ENCODE results near the gene PPA2. TPM values are rescaled to one million over a fixed set of nuclear protein-coding genes. Genes with fewer than 3 reads are reported as not detected.

The PPA2 gene
- polyA plus RNA-seq, 1 donor from 2014 or later, result 151 TPM

- no peaks in the 10 kb centered on the region for H3F3A ChIP-seq (ENCODE audit: insufficient read depth, low read length, poor library complexity, severe bottlenecking)
- H3K27ac ChIP-seq (ENCODE audit: low read length), result peak overlapping the region; percentile 82
- H3K79me2 ChIP-seq (replicated peaks; ENCODE audit: insufficient read depth, low read length), result no peaks in the 10 kb centered on the region
- H3K4me3 ChIP-seq (ENCODE audit: low read length), result no peak overlapping the region
- H3K9me3 ChIP-seq (ENCODE audit: low read length), result no peaks in the 10 kb centered on the region
- H3K9ac ChIP-seq (ENCODE audit: low read length), result no peak overlapping the region
- no peaks in the 10 kb centered on the region for H3K27me3 ChIP-seq (ENCODE audit: insufficient read depth, low read depth, low read length)
- no peaks in the 10 kb centered on the region for H3K9me2 ChIP-seq (ENCODE audit: insufficient read depth, low read length)
- TF ChIP-seq MXI1 (conservative IDR thresholded peaks at IDR 0.05; ENCODE audit: poor library complexity, severe bottlenecking), result no peak
- no peaks in the 10 kb centered on the region for H4K20me1 ChIP-seq (ENCODE audit: insufficient read depth)
- H3K36me3 ChIP-seq (ENCODE audit: insufficient read depth, low read length), result no peaks in the 10 kb centered on the region
- no peak overlapping the region for H3K4me2 ChIP-seq (ENCODE audit: low read length)
- H2AFZ ChIP-seq (ENCODE audit: low read depth, low read length), result no peak overlapping the region
Observed at GRCh38 chr4:105348719-105349118, 125.1 kb downstream of the PPA2 start.

GRCh38 chr4:105346869-105347268 is 127.0 kb downstream of the PPA2 start:
- Histone ChIP-seq H3F3A (ENCODE audit: insufficient read depth, low read length, poor library complexity, severe bottlenecking) (no peaks in the 10 kb centered on the region), H3K9me3 (ENCODE audit: low read length) (no peaks in the 10 kb centered on the region), H3K36me3 (ENCODE audit: insufficient read depth, low read length) (no peaks in the 10 kb centered on the region), H3K9ac (ENCODE audit: low read length) (peak overlapping the region; percentile 25), H3K4me3 (ENCODE audit: low read length) (peak overlapping the region; percentile 4), H4K20me1 (ENCODE audit: insufficient read depth) (no peaks in the 10 kb centered on the region), H2AFZ (ENCODE audit: low read depth, low read length) (no peak overlapping the region), H3K79me2 (replicated peaks; ENCODE audit: insufficient read depth, low read length) (no peaks in the 10 kb centered on the region), H3K9me2 (ENCODE audit: insufficient read depth, low read length) (no peaks in the 10 kb centered on the region), H3K27me3 (ENCODE audit: insufficient read depth, low read depth, low read length) (no peaks in the 10 kb centered on the region), H3K27ac (ENCODE audit: low read length) (peak overlapping the region; percentile 82), H3K4me2 (ENCODE audit: low read length) (peak overlapping the region; percentile 59)
- no peak for TF ChIP-seq EZH2 (IDR thresholded peaks at IDR 0.05; ENCODE audit: borderline replicate concordance, insufficient read depth, low read length, poor library complexity, severe bottlenecking)
- peak; percentile 55 for TF ChIP-seq REST (IDR thresholded peaks at IDR 0.05; ENCODE audit: borderline replicate concordance)
- TF ChIP-seq CTCF (IDR thresholded peaks at IDR 0.05; ENCODE audit: poor library complexity, severe bottlenecking), result no peak
- peak; percentile 48 for TF ChIP-seq MXI1 (conservative IDR thresholded peaks at IDR 0.05; ENCODE audit: poor library complexity, severe bottlenecking)
- peak; percentile 99 for TF ChIP-seq EP300 (conservative IDR thresholded peaks at IDR 0.05; ENCODE audit: poor library complexity, severe bottlenecking)
- peak; percentile 45 for TF ChIP-seq RAD21 (conservative IDR thresholded peaks at IDR 0.05)
- TF ChIP-seq POLR2AphosphoS5 (IDR thresholded peaks at IDR 0.05), result peak; percentile 75

GRCh38 chr4:105345838-105346237 is 128.0 kb downstream of the PPA2 start:
- Histone ChIP-seq H3F3A (ENCODE audit: insufficient read depth, low read length, poor library complexity, severe bottlenecking) (no peaks in the 10 kb centered on the region), H3K4me2 (ENCODE audit: low read length) (no peak overlapping the region), H2AFZ (ENCODE audit: low read depth, low read length) (no peak overlapping the region), H3K79me2 (replicated peaks; ENCODE audit: insufficient read depth, low read length) (no peaks in the 10 kb centered on the region), H3K9ac (ENCODE audit: low read length) (no peak overlapping the region), H3K27ac (ENCODE audit: low read length) (peak overlapping the region; percentile 66), H4K20me1 (ENCODE audit: insufficient read depth) (no peaks in the 10 kb centered on the region), H3K4me3 (ENCODE audit: low read length) (no peak overlapping the region), H3K36me3 (ENCODE audit: insufficient read depth, low read length) (no peaks in the 10 kb centered on the region), H3K9me2 (ENCODE audit: insufficient read depth, low read length) (no peaks in the 10 kb centered on the region), H3K27me3 (ENCODE audit: insufficient read depth, low read depth, low read length) (no peaks in the 10 kb centered on the region), H3K9me3 (ENCODE audit: low read length) (no peaks in the 10 kb centered on the region)
- no peak for TF ChIP-seq MXI1 (conservative IDR thresholded peaks at IDR 0.05; ENCODE audit: poor library complexity, severe bottlenecking)
- TF ChIP-seq REST (IDR thresholded peaks at IDR 0.05; ENCODE audit: borderline replicate concordance), result no peak
- no peak for TF ChIP-seq SMC3 (conservative IDR thresholded peaks at IDR 0.05; ENCODE audit: poor library complexity)
- no peak for TF ChIP-seq RAD21 (conservative IDR thresholded peaks at IDR 0.05)
- no peak for TF ChIP-seq EZH2 (IDR thresholded peaks at IDR 0.05; ENCODE audit: borderline replicate concordance, insufficient read depth, low read length, poor library complexity, severe bottlenecking)
- TF ChIP-seq TAF1 (IDR thresholded peaks at IDR 0.05; ENCODE audit: low read depth), result no peak
- TF ChIP-seq EP300 (conservative IDR thresholded peaks at IDR 0.05; ENCODE audit: poor library complexity, severe bottlenecking), result no peak
- TF ChIP-seq CTCF (IDR thresholded peaks at IDR 0.05; ENCODE audit: poor library complexity, severe bottlenecking), result no peak
- no peak for TF ChIP-seq POLR2AphosphoS5 (IDR thresholded peaks at IDR 0.05)

Data from neural cell (in vitro differentiated cells).